Stimulated activated CD4-positive, alpha-beta T cell treated with anti-CD3 and anti-CD28 coated beads, TNF-alpha, amount 100 ng/mL, for 24 hours (primary cell): Measurements from ENCODE around the gene QPRT.
"Not testable (repeated sequence)": the region's sequence is repeated elsewhere in the genome, so short reads cannot be mapped to it uniquely, and the experiment has no call there.

Experiments used
- DNase-seq, 3 experiments: peaks; one replicate each; pipeline ENCODE4 v3.0.0-alpha.2; 2020; ENCODE audit warnings: low read depth in 3 of 3

The QPRT gene

GRCh38 chr16:29662729-29663015, 16.3 kb upstream of the QPRT start:
- DNase-seq: no peak

- DNase-seq: peak in 1 of 3 experiments; percentile 53
Observed at GRCh38 chr16:29663016-29663806, 15.8 kb upstream of the QPRT start, which contains the start of gene SPN. Gene SPN, plus strand, starts transcription at chr16:29663247. Its CDS starts 482 bp downstream, at chr16:29663729.

- DNase-seq: no peak
Observed at GRCh38 chr16:29663807-29664090, 15.2 kb upstream of the QPRT start.

GRCh38 chr16:29664091-29664921, 14.7 kb upstream of the QPRT start:
- DNase-seq: peak in 1 of 3 experiments; percentile 45

GRCh38 chr16:29665294-29666077, 13.5 kb upstream of the QPRT start:
- no peak for DNase-seq

GRCh38 chr16:29667322-29667610, 11.7 kb upstream of the QPRT start:
- not testable (repeated sequence) for DNase-seq

GRCh38 chr16:29667755-29668154, 11.2 kb upstream of the QPRT start:
- no peak for DNase-seq

GRCh38 chr16:29668267-29668666, 10.7 kb upstream of the QPRT start:
- no peak for DNase-seq

GRCh38 chr16:29673501-29673900, 5.5 kb upstream of the QPRT start:
- DNase-seq: no peak

- DNase-seq: no peak
Observed at GRCh38 chr16:29674188-29674587, 4.8 kb upstream of the QPRT start.

- no peak for DNase-seq
Observed at GRCh38 chr16:29675811-29676643, 3.0 kb upstream of the QPRT start.

GRCh38 chr16:29676989-29677785, 1.8 kb upstream of the QPRT start:
- DNase-seq: no peak

- DNase-seq: no peak
Observed at GRCh38 chr16:29680180-29680598, 1.2 kb downstream of the QPRT start.

GRCh38 chr16:29683543-29684090, 4.6 kb downstream of the QPRT start:
- no peak for DNase-seq

GRCh38 chr16:29684679-29685078, 5.7 kb downstream of the QPRT start:
- no peak for DNase-seq

- DNase-seq: no peak
Observed at GRCh38 chr16:29686740-29687332, 7.9 kb downstream of the QPRT start.

- no peak for DNase-seq
Observed at GRCh38 chr16:29687755-29688154, 8.8 kb downstream of the QPRT start.

- DNase-seq: no peak
Observed at GRCh38 chr16:29688172-29688571, 9.2 kb downstream of the QPRT start.

GRCh38 chr16:29689490-29690351, 10.7 kb downstream of the QPRT start:
- DNase-seq: not testable (repeated sequence)
